Suppressor macrophage treated with lipopolysaccharide for 4 hours (primary cell): ENCODE data around the gene BTN1A1.
A peak's percentile ranks its signal among the peaks of the same experiment; 100 is the strongest.
"Not testable (repeated sequence)": the region's sequence is repeated elsewhere in the genome, so short reads cannot be mapped to it uniquely, and the experiment has no call there.

ENCODE experiments used
- DNase-seq: peaks from one replicate; pipeline ENCODE4 v3.0.0-alpha.2; 2020

BTN1A1 gene

GRCh38 chr6:26537846-26538571 lies 37.9 kb downstream of the BTN1A1 start, which contains the start of gene HMGN4:
Gene HMGN4 (plus strand): TSS chr6:26538366. CDS start chr6:26545207, 6,841 bp downstream.
- peak; percentile 91 for DNase-seq

- DNase-seq, result peak; percentile 9
Observed at GRCh38 chr6:26538572-26538902, 38.4 kb downstream of the BTN1A1 start.

GRCh38 chr6:26539071-26539615 lies 39.0 kb downstream of the BTN1A1 start:
- peak; percentile 12 for DNase-seq

- no peak for DNase-seq
Observed at GRCh38 chr6:26541579-26541978, 41.5 kb downstream of the BTN1A1 start.

GRCh38 chr6:26543953-26544352 lies 43.9 kb downstream of the BTN1A1 start:
- peak; percentile 14 for DNase-seq

GRCh38 chr6:26544473-26544872 lies 44.4 kb downstream of the BTN1A1 start:
- no peak for DNase-seq

GRCh38 chr6:26545627-26546026 lies 45.5 kb downstream of the BTN1A1 start:
- peak; percentile 85 for DNase-seq

GRCh38 chr6:26547363-26547762 lies 47.3 kb downstream of the BTN1A1 start:
- DNase-seq, result not testable (repeated sequence)

GRCh38 chr6:26550250-26550993 lies 50.3 kb downstream of the BTN1A1 start:
- DNase-seq, result peak; percentile 62

GRCh38 chr6:26552205-26552604 lies 52.1 kb downstream of the BTN1A1 start:
- DNase-seq, result no peak

- DNase-seq, result no peak
Observed at GRCh38 chr6:26552640-26553188, 52.6 kb downstream of the BTN1A1 start.

- DNase-seq, result peak; percentile 84
Observed at GRCh38 chr6:26553264-26553634, 53.1 kb downstream of the BTN1A1 start.

- peak; percentile 85 for DNase-seq
Observed at GRCh38 chr6:26553635-26554446, 53.7 kb downstream of the BTN1A1 start.

GRCh38 chr6:26554447-26554696 lies 54.3 kb downstream of the BTN1A1 start:
- DNase-seq, result no peak

- DNase-seq, result peak; percentile 68
Observed at GRCh38 chr6:26554697-26555504, 54.8 kb downstream of the BTN1A1 start.

- no peak for DNase-seq
Observed at GRCh38 chr6:26555505-26556262, 55.6 kb downstream of the BTN1A1 start.

GRCh38 chr6:26556263-26557070 lies 56.4 kb downstream of the BTN1A1 start:
- peak; percentile 30 for DNase-seq
